Measurements from ENCODE around the gene SLC16A4. TPM values are rescaled to one million over a fixed set of nuclear protein-coding genes. Genes with fewer than 3 reads are reported as not detected.

The SLC16A4 gene
- total and polyA plus RNA-seq, 10 of the 15 experiments (the other 5 are each of a cell fraction or from before 2014, with no cell fraction given), result 0.13 to 2.2 (median 0.26) TPM; not detected in 1

DNA sequence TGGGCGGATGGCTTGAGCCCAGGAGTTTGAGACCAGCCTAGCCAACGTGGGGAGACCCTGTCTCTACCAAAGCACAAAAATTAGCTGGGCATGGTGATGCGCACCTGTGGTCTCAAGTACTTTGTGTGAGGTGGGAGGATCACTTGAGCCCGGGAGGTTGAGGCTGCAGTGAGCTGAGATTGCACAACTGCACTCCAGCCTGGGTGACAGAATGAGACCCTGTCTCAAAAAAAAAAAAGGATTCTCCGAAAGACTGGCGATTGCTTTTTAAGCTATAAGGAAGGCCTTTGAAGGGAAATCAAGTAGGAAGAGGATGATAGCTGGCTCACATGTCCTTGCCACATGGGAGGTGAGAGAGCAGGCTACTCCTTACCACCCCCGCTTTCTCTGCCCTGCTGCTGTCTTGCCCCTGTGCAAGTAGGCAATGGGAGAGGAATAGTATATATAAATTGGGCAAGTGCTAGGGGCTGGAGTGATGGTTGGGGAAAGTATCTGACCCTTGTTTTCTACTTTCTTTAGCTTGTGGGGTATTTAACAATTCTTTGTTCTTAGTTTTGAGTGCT is 20.4 kb upstream of the SLC16A4 start:
- Histone ChIP-seq H4K20me1 (ENCODE audit: control insufficient read depth, insufficient read depth) (no peaks in the 10 kb centered on the region), H3K27me3 (replicated peaks in 1 of 2; ENCODE audit: control insufficient read depth in 2 of 2, insufficient read depth in 2 of 2, low read length in 1 of 2) (no peaks in the 10 kb centered on the region), H3K36me3 (ENCODE audit: control insufficient read depth in 2 of 2, insufficient read depth in 2 of 2, low read length in 1 of 2) (no peaks in the 10 kb centered on the region), H3K79me2 (ENCODE audit: control insufficient read depth, insufficient read depth, low read length) (peaks cover 17% of the 10 kb centered on the region), H2AFZ (ENCODE audit: control insufficient read depth, low read depth, low read length) (no peak overlapping the region), H3K27ac (ENCODE audit: control insufficient read depth, insufficient read depth) (no peak overlapping the region), H3K9me3 (replicated peaks; ENCODE audit: control insufficient read depth, insufficient read depth, low read length) (no peaks in the 10 kb centered on the region), H3K4me2 (ENCODE audit: control insufficient read depth, insufficient read depth) (no peak overlapping the region), H3K4me3 (no peak overlapping the region), H3K9ac (ENCODE audit: control insufficient read depth, insufficient read depth, low read length) (no peak overlapping the region), H3K4me1 (ENCODE audit: control insufficient read depth, insufficient read depth, low read length) (peaks cover 6% of the 10 kb centered on the region)
- intact Hi-C loops (cut with micrococcal nuclease; ENCODE audit: unreplicated experiment), result loop anchor here (10.0 kb wide), 1 partner anchor 374 kb away; no protein-coding TSS in a partner anchor
- ATAC-seq, result no peak
- in situ Hi-C loops (cut with MboI), result no loop called here
- 56% methylated on average over 5 of the region's 7 CpGs for WGBS (ENCODE audit: insufficient coverage, insufficient replicate concordance, low lambda C conversion rate, missing lambda C conversion rate)
- no TSS peak for BruUV-seq (replicated peaks)
- POLR2A ChIA-PET, result interaction anchor here (0.8 to 2.1 kb wide), 2 partner anchors 62 to 72 kb away, joined by 3 to 9 read pairs; partner anchors contain the start of gene RBM15
- SMC1A ChIA-PET (ENCODE audit: uncharacterized antibody, unreplicated experiment), result interaction anchor here (0.9 to 6.5 kb wide), 8 partner anchors 9 to 85 kb away, joined by 3 to 61 read pairs (median 4); partner anchors contain the start of gene RBM15
- no peak for DNase-seq (ENCODE audit: low read depth, low spot score)
- RAD21 ChIA-PET (ENCODE audit: unreplicated experiment), result interaction anchor here (1.6 to 3.5 kb wide), 3 partner anchors 49 to 85 kb away, joined by 8 to 28 read pairs (median 21); partner anchors contain the start of gene RBM15
- TF ChIP-seq HDAC2 (IDR thresholded peaks at IDR 0.05) (no peak), KAT2A (conservative IDR thresholded peaks at IDR 0.05; ENCODE audit: control insufficient read depth, low read depth, low read length) (no peak), BRCA1 (IDR thresholded peaks at IDR 0.05; ENCODE audit: low read depth, low read length) (no peak), BHLHE40 (IDR thresholded peaks at IDR 0.05; ENCODE audit: borderline replicate concordance in 1 of 2, low read depth in 2 of 2, low read length in 1 of 2) (no peak), NR2F1 (conservative IDR thresholded peaks at IDR 0.05) (no peak), RAD21 (IDR thresholded peaks at IDR 0.05; ENCODE audit: insufficient read depth, low read depth, low read length) (no peak), CREB1 (IDR thresholded peaks at IDR 0.05; ENCODE audit: low read depth) (no peak), POU2F2 (IDR thresholded peaks at IDR 0.05; ENCODE audit: borderline replicate concordance, low read depth, low read length) (no peak)
- TF ChIP-seq, protein P1, sequence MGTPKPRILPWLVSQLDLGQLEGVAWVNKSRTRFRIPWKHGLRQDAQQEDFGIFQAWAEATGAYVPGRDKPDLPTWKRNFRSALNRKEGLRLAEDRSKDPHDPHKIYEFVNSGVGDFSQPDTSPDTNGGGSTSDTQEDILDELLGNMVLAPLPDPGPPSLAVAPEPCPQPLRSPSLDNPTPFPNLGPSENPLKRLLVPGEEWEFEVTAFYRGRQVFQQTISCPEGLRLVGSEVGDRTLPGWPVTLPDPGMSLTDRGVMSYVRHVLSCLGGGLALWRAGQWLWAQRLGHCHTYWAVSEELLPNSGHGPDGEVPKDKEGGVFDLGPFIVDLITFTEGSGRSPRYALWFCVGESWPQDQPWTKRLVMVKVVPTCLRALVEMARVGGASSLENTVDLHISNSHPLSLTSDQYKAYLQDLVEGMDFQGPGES (IDR thresholded peaks at IDR 0.05), result no peak
- no peak for FAIRE-seq
- CTCF ChIA-PET, result interaction anchor here (0.6 to 9.5 kb wide), 22 partner anchors 11 to 224 kb away, joined by 3 to 146 read pairs (median 6); partner anchors contain the start of genes KCNC4 and RBM15
